Activated T-helper 1 cell treated with Interleukin-2 at 50 U/mL for 16 hours (primary cell): ENCODE measurements around the gene QDPR.

ENCODE experiments used
- DNase-seq: peaks from one replicate; pipeline ENCODE4 v3.0.0-alpha.2; 2020; ENCODE audit warnings: low read depth

Gene QDPR

GRCh38 chr4:17528551-17529165 is 16.8 kb upstream of the QDPR start:
- no peak for DNase-seq

GRCh38 chr4:17526695-17527477 is 15.0 kb upstream of the QDPR start:
- DNase-seq: no peak

- no peak for DNase-seq
Observed at GRCh38 chr4:17523662-17524061, 11.8 kb upstream of the QDPR start.

- no peak for DNase-seq
Observed at GRCh38 chr4:17521595-17521994, 9.7 kb upstream of the QDPR start.

GRCh38 chr4:17517664-17518063 is 5.8 kb upstream of the QDPR start:
- DNase-seq: no peak

GRCh38 chr4:17516980-17517379 is 5.1 kb upstream of the QDPR start:
- DNase-seq: no peak

- no peak for DNase-seq
Observed at GRCh38 chr4:17515445-17516407, 3.8 kb upstream of the QDPR start.

- DNase-seq: no peak
Observed at GRCh38 chr4:17514865-17515264, 3.0 kb upstream of the QDPR start, which contains the start of gene CLRN2. Gene CLRN2, plus strand, starts transcription at chr4:17515165. Its CDS starts 102 bp downstream, at chr4:17515267.

- DNase-seq: no peak
Observed at GRCh38 chr4:17512973-17513665, 1.2 kb upstream of the QDPR start.

GRCh38 chr4:17511509-17511949 is 361 bp downstream of the QDPR start:
- peak; percentile 17 for DNase-seq

GRCh38 chr4:17511051-17511450 is 839 bp downstream of the QDPR start:
- DNase-seq: no peak

GRCh38 chr4:17510582-17510981 is 1.3 kb downstream of the QDPR start:
- DNase-seq: no peak

- DNase-seq: no peak
Observed at GRCh38 chr4:17504081-17504480, 7.8 kb downstream of the QDPR start.

GRCh38 chr4:17502756-17503155 is 9.1 kb downstream of the QDPR start:
- no peak for DNase-seq

- DNase-seq: no peak
Observed at GRCh38 chr4:17500574-17500973, 11.3 kb downstream of the QDPR start.

GRCh38 chr4:17497890-17498523 is 13.9 kb downstream of the QDPR start:
- no peak for DNase-seq

- no peak for DNase-seq
Observed at GRCh38 chr4:17494258-17495190, 17.4 kb downstream of the QDPR start.

GRCh38 chr4:17493619-17494018 is 18.3 kb downstream of the QDPR start:
- no peak for DNase-seq

GRCh38 chr4:17492876-17493275 is 19.0 kb downstream of the QDPR start:
- no peak for DNase-seq

- DNase-seq: no peak
Observed at GRCh38 chr4:17492058-17492741, 19.7 kb downstream of the QDPR start.
